Lung (tissue), 12 donors: ENCODE data around the gene DUSP2. TPM values are rescaled to one million over a fixed set of nuclear protein-coding genes. Genes with fewer than 3 reads are reported as not detected.
"Not testable (repeated sequence)": the region's sequence is repeated elsewhere in the genome, so short reads cannot be mapped to it uniquely, and the experiment has no call there.

Experiments
- ATAC-seq: fragments of 200-7000 bp; cut with Tn5 transposase; one replicate; pipeline ENCODE4 v1.9.1; 2020; ENCODE audit warnings: moderate number of reproducible peaks; ENCODE audit not compliant: insufficient read depth, low FRiP score
- DNase-seq, 3 donors: peaks; one replicate each; pipeline ENCODE4 v3.0.0-alpha.2; 2013 to 2017
- H3K27ac ChIP-seq, 2 donors: one replicate each; pipeline ENCODE4 v1.5.1; 2013; ENCODE audit warnings: mild to moderate bottlenecking in 2 of 2, moderate library complexity in 2 of 2, control low read depth in 1 of 2, inconsistent platforms in 1 of 2, low read depth in 1 of 2, low read length in 1 of 2
- H3K27me3 ChIP-seq, 3 donors: one replicate each; pipeline ENCODE4 v1.5.1; 2013; ENCODE audit warnings: low read length in 2 of 3; ENCODE audit not compliant: control insufficient read depth in 3 of 3, insufficient read depth in 3 of 3
- H3K36me3 ChIP-seq, 4 donors: one replicate each; pipeline ENCODE4 v1.5.1; 2013; ENCODE audit warnings: low read length in 4 of 4, mild to moderate bottlenecking in 1 of 4, moderate library complexity in 1 of 4; ENCODE audit not compliant: control insufficient read depth in 4 of 4, insufficient read depth in 4 of 4
- H3K4me1 ChIP-seq, 5 donors: one replicate each; pipeline ENCODE4 v1.5.1; 2013; ENCODE audit warnings: low read length in 5 of 5, mild to moderate bottlenecking in 2 of 5, moderate library complexity in 1 of 5; ENCODE audit not compliant: control insufficient read depth in 5 of 5, insufficient read depth in 5 of 5
- H3K4me3 ChIP-seq: one replicate; pipeline ENCODE4 v1.5.1; 2013; ENCODE audit warnings: mild to moderate bottlenecking, control low read depth, moderate library complexity
- H3K9ac ChIP-seq, 2 donors: one replicate each; pipeline ENCODE4 v1.5.1; 2013; ENCODE audit warnings: low read length in 2 of 2, control low read depth in 1 of 2; ENCODE audit not compliant: insufficient read depth in 1 of 2
- H3K9me3 ChIP-seq, 4 donors: one replicate each; pipeline ENCODE4 v1.5.1; 2013; ENCODE audit warnings: low read length in 3 of 4, mild to moderate bottlenecking in 1 of 4, moderate library complexity in 1 of 4; ENCODE audit not compliant: control insufficient read depth in 4 of 4, insufficient read depth in 3 of 4
- WGBS, 2 donors: extraction: QIAGEN DNeasy Blood & Tissue Kit; methylation state at CpG; one replicate each; pipeline ENCODE4 v1.1.7; 2013; 5-methylcytosine and 5-hydroxymethylcytosine counted together
- polyA plus RNA-seq, 2 donors: library from polyadenylated mRNA; stranded (reverse); fragments of 200-250 nt; gene quantifications; one replicate each; pipeline ENCODE4 v1.2.1, GENCODE V29; 2013
- total RNA-seq, 2 donors: library from RNA; depleted of rRNA in 1 of 2; stranded (reverse); fragments of >200 nt in 1 of 2; gene quantifications; one replicate each; pipeline ENCODE4 v1.2.1, GENCODE V29; 2014 to 2021
- TF ChIP-seq, protein P1 (sequence below): IDR thresholded peaks from 2 replicates; pipeline ENCODE4 v1.5.1; 2012; ENCODE audit warnings: mild to moderate bottlenecking; ENCODE audit errors: control extremely low read depth, extremely low read depth
- donor health status: control.
- donor health status: control.
- donor health status: Bipolar disorder and iron deficiency.
- donor health status: healthy.
- donor health status: DM: yes; HTN: yes; CAD: no.

Gene DUSP2
- total and polyA plus RNA-seq, 4 donors = 3.5 to 33.6 (median 5.8) TPM

DNA sequence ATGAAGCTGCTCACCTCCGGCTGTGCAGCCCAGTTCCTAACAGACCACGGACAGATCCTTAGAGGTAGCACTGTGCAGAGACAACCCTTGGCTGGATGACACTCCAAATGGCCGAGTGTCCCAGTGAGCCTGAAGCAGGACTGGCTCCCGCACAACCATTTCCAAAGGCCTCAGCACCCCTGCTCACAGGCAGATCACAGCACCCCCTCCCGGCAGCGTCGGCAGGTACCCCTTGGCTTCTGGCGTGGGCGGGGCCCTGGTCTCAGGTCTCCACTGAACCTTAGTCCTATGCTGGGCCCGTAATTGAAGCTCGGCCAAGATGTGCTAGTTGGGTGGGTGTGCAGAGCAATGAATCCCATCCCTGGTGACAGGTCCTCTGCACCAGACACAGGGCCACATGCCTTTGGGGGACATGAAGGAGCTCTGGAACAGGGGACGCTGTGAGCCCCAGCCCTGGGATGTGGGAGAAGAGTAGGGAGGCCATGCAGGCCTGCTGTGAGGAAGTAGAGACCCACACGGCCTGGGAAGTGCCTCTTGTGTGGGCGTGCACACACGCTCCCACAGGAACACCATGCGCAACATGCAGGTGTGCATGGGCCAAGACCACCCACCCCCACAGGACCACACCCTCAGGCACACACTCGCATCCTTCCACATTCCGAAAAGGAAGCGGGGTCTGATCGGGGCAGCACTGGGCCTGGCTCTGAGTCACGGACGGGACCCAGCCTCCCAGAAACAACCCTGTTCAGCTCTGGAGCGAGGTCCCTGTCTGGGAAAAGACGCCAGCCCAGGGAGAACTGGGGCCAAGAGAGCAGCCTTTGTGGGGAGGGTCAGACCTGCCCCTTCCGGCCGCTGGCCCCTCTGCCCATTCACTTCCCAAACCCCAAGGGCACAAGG is 2.8 kb downstream of the DUSP2 start:
- peaks cover 0 to 21% (median 10%) of the 10 kb centered on the region in 5 donors for H3K4me1 ChIP-seq
- no peak overlapping the region for H3K9ac ChIP-seq
- DNase-seq (no peak), ATAC-seq (no peak)
- no peaks in the 10 kb centered on the region for H3K9me3 ChIP-seq
- H3K36me3 ChIP-seq = no peaks in the 10 kb centered on the region
- H3K27me3 ChIP-seq = no peaks in the 10 kb centered on the region
- H3K27ac ChIP-seq = no peak overlapping the region
- no peak overlapping the region for H3K4me3 ChIP-seq
- TF ChIP-seq, protein P1, sequence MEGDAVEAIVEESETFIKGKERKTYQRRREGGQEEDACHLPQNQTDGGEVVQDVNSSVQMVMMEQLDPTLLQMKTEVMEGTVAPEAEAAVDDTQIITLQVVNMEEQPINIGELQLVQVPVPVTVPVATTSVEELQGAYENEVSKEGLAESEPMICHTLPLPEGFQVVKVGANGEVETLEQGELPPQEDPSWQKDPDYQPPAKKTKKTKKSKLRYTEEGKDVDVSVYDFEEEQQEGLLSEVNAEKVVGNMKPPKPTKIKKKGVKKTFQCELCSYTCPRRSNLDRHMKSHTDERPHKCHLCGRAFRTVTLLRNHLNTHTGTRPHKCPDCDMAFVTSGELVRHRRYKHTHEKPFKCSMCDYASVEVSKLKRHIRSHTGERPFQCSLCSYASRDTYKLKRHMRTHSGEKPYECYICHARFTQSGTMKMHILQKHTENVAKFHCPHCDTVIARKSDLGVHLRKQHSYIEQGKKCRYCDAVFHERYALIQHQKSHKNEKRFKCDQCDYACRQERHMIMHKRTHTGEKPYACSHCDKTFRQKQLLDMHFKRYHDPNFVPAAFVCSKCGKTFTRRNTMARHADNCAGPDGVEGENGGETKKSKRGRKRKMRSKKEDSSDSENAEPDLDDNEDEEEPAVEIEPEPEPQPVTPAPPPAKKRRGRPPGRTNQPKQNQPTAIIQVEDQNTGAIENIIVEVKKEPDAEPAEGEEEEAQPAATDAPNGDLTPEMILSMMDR = no peak
- 84 to 87% methylated on average over 26 of the region's 26 CpGs for WGBS, 2 donors

DNA sequence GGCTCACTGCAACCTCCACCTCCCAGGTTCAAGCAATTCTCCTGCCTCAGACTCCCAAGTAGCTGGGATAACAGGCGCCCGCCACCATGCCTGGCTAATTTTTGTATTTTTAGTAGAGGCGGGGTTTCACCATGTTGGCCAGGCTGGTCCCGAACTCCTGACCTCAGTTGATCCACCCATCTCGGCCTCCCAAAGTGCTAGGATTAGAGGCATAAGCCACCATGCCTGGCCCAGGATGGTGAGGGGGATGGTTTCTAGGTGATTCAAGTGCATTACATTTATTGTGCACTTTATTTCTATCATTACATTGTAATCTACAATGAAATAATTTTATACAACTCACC is 3.6 kb downstream of the DUSP2 start:
- not testable (repeated sequence) for H3K27me3 ChIP-seq, H3K9me3 ChIP-seq, DNase-seq, H3K36me3 ChIP-seq, H3K27ac ChIP-seq, H3K4me3 ChIP-seq, H3K9ac ChIP-seq, ATAC-seq
- WGBS, 2 donors = 96 to 100% methylated on average over 5 of the region's 5 CpGs
- peaks cover 0 to 17% (median 10%) of the 10 kb centered on the region in 5 donors for H3K4me1 ChIP-seq

DNA sequence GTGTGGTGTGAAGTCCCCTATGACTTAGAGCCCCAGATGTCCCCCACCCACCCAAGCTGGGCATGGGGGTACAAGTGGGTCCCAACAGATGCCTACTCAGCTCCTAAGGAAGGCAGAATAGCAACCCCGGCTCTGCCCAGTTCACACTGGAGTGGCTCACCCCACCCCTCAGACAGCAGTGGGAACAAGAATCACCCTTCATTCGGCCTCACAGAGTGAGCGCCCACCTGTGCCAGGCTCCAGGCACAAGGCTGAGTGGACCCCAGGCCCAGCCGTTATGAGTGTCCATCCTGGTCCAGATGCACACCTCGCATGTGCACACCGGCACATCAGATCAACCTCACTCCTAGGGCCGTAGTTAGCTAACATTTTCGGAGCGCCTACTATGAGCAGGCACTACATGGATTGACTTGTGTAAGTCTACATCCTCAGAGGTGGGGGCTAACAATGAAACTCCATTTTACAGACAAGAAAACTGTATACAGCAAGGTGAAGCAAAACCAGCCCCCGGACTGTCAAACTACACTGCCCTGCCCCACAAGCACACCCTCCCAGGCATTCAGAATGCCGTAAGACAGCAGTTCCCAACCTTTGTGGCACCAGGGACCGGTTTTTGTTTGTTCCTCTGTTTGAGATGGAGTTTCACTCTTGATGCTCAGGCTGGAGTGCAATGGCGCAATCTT is 4.2 kb downstream of the DUSP2 start:
- H3K27me3 ChIP-seq = no peaks in the 10 kb centered on the region
- no peak for DNase-seq
- H3K4me3 ChIP-seq = no peak overlapping the region
- H3K9me3 ChIP-seq = no peaks in the 10 kb centered on the region
- ATAC-seq = no peak
- no peak overlapping the region for H3K9ac ChIP-seq
- peaks cover 0 to 12% (median 6%) of the 10 kb centered on the region in 5 donors for H3K4me1 ChIP-seq
- no peaks in the 10 kb centered on the region for H3K36me3 ChIP-seq
- WGBS, 2 donors = 87 to 89% methylated on average over 13 of the region's 13 CpGs
- no peak overlapping the region for H3K27ac ChIP-seq
- TF ChIP-seq, protein P1 = no peak

DNA sequence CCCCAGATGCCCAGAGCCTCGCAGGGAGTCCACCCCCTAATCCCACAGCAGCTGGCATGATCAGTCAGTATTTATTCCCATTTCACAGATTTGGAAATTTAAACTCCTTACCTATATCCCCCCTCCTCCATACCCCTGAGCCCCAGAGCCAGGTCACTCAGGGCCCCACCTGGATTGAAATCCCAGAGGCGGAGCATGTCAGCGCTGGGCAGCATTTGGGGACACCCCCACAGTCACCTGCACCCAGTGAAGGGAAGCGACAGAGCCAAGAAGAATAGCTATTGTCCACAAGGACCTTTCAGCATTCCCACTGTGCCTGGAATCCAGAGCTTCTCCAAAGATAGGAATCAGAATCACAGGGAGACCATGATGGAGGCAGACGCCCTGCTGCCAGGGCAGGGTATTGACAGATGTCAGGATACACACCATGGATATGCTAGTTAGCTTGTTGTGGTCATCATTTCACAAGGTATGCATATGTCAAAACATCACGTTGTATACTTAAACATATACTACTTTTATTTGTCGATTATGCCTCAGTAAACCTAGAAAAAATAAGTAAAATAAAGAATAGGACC is 6.0 kb downstream of the DUSP2 start:
- no peak for ATAC-seq
- peak overlapping the region in 1 of 2 donors; percentile 63 for H3K9ac ChIP-seq
- no peak for DNase-seq
- TF ChIP-seq, protein P1 = no peak
- H3K9me3 ChIP-seq = no peaks in the 10 kb centered on the region
- no peaks in the 10 kb centered on the region for H3K36me3 ChIP-seq
- H3K4me1 ChIP-seq = peaks cover 0 to 4% (median 0%) of the 10 kb centered on the region in 5 donors
- WGBS, 2 donors = 79 to 84% methylated on average over 7 of the region's 7 CpGs
- H3K4me3 ChIP-seq = no peak overlapping the region
- H3K27ac ChIP-seq = no peak overlapping the region
- H3K27me3 ChIP-seq = no peaks in the 10 kb centered on the region
